Loucy (cell line): ENCODE results near the gene ZYX.
"Not testable (repeated sequence)": the region's sequence is repeated elsewhere in the genome, so short reads cannot be mapped to it uniquely, and the experiment has no call there.

Source experiments
- EZH2phosphoT487 ChIP-seq: fragments of 200-600 bp; IDR thresholded peaks from 2 replicates; pipeline ENCODE4 v1.6.1; 2018; ENCODE audit warnings: antibody characterized with exemption, mild to moderate bottlenecking, moderate library complexity, borderline replicate concordance
- TF ChIP-seq, protein P1 (sequence below): fragments of 200-600 bp; sonication (generic); conservative IDR thresholded peaks from 2 replicates; pipeline ENCODE4 v1.5.1; 2014; ENCODE audit warnings: mild to moderate bottlenecking, antibody characterized with exemption, low read length

DNA sequence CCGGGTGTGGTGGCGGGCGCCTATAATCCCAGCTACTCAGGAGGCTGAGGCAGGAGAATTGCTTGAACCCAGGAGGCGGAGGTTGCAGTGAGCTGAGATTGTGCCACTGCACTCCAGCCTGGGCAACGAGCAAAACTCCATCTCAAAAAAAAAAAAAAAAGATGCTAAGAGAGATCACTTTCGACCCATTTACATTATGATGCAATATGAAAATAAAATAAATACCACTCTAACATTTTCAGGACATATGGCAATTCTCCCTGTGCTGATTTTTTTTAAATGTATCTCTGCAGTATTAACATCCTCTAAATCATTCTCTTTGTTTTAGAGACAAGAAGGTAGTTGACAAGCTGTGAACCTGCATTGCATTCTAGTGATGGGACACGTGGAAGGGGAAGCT lies 34.1 kb downstream of the ZYX start:
- TF ChIP-seq, protein P1, sequence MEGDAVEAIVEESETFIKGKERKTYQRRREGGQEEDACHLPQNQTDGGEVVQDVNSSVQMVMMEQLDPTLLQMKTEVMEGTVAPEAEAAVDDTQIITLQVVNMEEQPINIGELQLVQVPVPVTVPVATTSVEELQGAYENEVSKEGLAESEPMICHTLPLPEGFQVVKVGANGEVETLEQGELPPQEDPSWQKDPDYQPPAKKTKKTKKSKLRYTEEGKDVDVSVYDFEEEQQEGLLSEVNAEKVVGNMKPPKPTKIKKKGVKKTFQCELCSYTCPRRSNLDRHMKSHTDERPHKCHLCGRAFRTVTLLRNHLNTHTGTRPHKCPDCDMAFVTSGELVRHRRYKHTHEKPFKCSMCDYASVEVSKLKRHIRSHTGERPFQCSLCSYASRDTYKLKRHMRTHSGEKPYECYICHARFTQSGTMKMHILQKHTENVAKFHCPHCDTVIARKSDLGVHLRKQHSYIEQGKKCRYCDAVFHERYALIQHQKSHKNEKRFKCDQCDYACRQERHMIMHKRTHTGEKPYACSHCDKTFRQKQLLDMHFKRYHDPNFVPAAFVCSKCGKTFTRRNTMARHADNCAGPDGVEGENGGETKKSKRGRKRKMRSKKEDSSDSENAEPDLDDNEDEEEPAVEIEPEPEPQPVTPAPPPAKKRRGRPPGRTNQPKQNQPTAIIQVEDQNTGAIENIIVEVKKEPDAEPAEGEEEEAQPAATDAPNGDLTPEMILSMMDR, result not testable (repeated sequence)
- TF ChIP-seq EZH2phosphoT487, result not testable (repeated sequence)
